ENCODE measurements around the gene SUPT7L. TPM values are rescaled to one million over a fixed set of nuclear protein-coding genes. Genes with fewer than 3 reads are reported as not detected.

The SUPT7L gene
- total and polyA plus RNA-seq, 2 of the 13 experiments (the other 11 are each of a cell fraction or from before 2014, with no cell fraction given), result 32.9 to 77.5 TPM

- peaks cover 42 to 82% of the 10 kb centered on the region in 2 experiments for H3K36me3 ChIP-seq (replicated peaks in 1 of 2; ENCODE audit: control insufficient read depth in 1 of 2, insufficient read depth in 2 of 2, low read length in 2 of 2)
- intact Hi-C loops (cut with micrococcal nuclease; ENCODE audit: unreplicated experiment), result no loop called here
Observed at GRCh38 chr2:27636766-27637165, 26.6 kb downstream of the SUPT7L start.

More at GRCh38 chr2:27636766-27637165, 26.6 kb downstream of the SUPT7L start:
- FAIRE-seq (no peak), ATAC-seq (no peak), DNase-seq (ENCODE audit: low spot score) (no peak)
- H3K27ac ChIP-seq (ENCODE audit: extremely low read length, insufficient read depth, low read length), result no peak overlapping the region
- no peak overlapping the region for H3K9ac ChIP-seq (ENCODE audit: insufficient read depth, low read depth, low read length)
- no peaks in the 10 kb centered on the region for H3K79me2 ChIP-seq (ENCODE audit: insufficient read depth, low read length)
- no peak for TF ChIP-seq DNMT1 (CRISPR knock-in tag; IDR thresholded peaks at IDR 0.05)
- TF ChIP-seq ZSCAN22 (CRISPR knock-in tag; IDR thresholded peaks at IDR 0.05), result no peak
- no peak for TF ChIP-seq MTF2 (CRISPR knock-in tag; IDR thresholded peaks at IDR 0.05; ENCODE audit: borderline replicate concordance)
- TF ChIP-seq NR2C2 (CRISPR knock-in tag; IDR thresholded peaks at IDR 0.05; ENCODE audit: borderline replicate concordance), result no peak
- no peak for TF ChIP-seq HOMEZ (CRISPR knock-in tag; IDR thresholded peaks at IDR 0.05; ENCODE audit: low read depth)
- TF ChIP-seq, protein P1, sequence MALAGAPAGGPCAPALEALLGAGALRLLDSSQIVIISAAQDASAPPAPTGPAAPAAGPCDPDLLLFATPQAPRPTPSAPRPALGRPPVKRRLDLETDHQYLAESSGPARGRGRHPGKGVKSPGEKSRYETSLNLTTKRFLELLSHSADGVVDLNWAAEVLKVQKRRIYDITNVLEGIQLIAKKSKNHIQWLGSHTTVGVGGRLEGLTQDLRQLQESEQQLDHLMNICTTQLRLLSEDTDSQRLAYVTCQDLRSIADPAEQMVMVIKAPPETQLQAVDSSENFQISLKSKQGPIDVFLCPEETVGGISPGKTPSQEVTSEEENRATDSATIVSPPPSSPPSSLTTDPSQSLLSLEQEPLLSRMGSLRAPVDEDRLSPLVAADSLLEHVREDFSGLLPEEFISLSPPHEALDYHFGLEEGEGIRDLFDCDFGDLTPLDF (CRISPR knock-in tag; IDR thresholded peaks at IDR 0.05), result no peak
- TF ChIP-seq ZNF552 (CRISPR knock-in tag; IDR thresholded peaks at IDR 0.05; ENCODE audit: borderline replicate concordance), result no peak
- no peak for TF ChIP-seq SMAD3 (CRISPR knock-in tag; IDR thresholded peaks at IDR 0.05)
- TF ChIP-seq BORCS8-MEF2B (CRISPR knock-in tag; IDR thresholded peaks at IDR 0.05), result no peak
- TF ChIP-seq CHD4 (IDR thresholded peaks at IDR 0.05; ENCODE audit: borderline replicate concordance, low read length), result no peak
- TF ChIP-seq GMEB1 (CRISPR knock-in tag; IDR thresholded peaks at IDR 0.05; ENCODE audit: borderline replicate concordance), result no peak
- TF ChIP-seq, protein P2, sequence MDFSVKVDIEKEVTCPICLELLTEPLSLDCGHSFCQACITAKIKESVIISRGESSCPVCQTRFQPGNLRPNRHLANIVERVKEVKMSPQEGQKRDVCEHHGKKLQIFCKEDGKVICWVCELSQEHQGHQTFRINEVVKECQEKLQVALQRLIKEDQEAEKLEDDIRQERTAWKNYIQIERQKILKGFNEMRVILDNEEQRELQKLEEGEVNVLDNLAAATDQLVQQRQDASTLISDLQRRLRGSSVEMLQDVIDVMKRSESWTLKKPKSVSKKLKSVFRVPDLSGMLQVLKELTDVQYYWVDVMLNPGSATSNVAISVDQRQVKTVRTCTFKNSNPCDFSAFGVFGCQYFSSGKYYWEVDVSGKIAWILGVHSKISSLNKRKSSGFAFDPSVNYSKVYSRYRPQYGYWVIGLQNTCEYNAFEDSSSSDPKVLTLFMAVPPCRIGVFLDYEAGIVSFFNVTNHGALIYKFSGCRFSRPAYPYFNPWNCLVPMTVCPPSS (IDR thresholded peaks at IDR 0.05), result no peak
- no peak for TF ChIP-seq GTF3A (CRISPR knock-in tag; conservative IDR thresholded peaks at IDR 0.05)
- TF ChIP-seq ZNF660 (CRISPR knock-in tag; IDR thresholded peaks at IDR 0.05; ENCODE audit: borderline replicate concordance, low read depth), result no peak
- no peak for TF ChIP-seq ZNF138 (CRISPR knock-in tag; IDR thresholded peaks at IDR 0.05; ENCODE audit: low read depth)
- TF ChIP-seq GLMP (CRISPR knock-in tag; IDR thresholded peaks at IDR 0.05; ENCODE audit: borderline replicate concordance), result no peak
- no peak for TF ChIP-seq ZNF34 (CRISPR knock-in tag; IDR thresholded peaks at IDR 0.05; ENCODE audit: borderline replicate concordance)
- TF ChIP-seq ZBTB8A (CRISPR knock-in tag; IDR thresholded peaks at IDR 0.05; ENCODE audit: borderline replicate concordance, low read depth), result no peak
- TF ChIP-seq IRF2 (CRISPR knock-in tag; IDR thresholded peaks at IDR 0.05), result no peak
- in situ Hi-C loops (cut with HindIII; ENCODE audit: extremely low pct_ligation_motif_present, low pct_unique_long_range_greater_than_20kb), result no loop called here
- WGBS (ENCODE audit: low lambda C conversion rate), result 97% methylated on average over 5 of the region's 5 CpGs
- BruUV-seq (replicated peaks), result no TSS peak
- POLR2A ChIA-PET, result no interaction called here
- no peaks in the 10 kb centered on the region for H3K27me3 ChIP-seq (ENCODE audit: control insufficient read depth in 1 of 2, insufficient read depth in 2 of 2, low read length in 2 of 2)
- H3K4me3 ChIP-seq (replicated peaks in 1 of 3; ENCODE audit: insufficient read depth in 1 of 3, low read depth in 2 of 3, low read length in 3 of 3), result no peak overlapping the region
- H3K4me2 ChIP-seq (ENCODE audit: low read depth, low read length), result no peak overlapping the region
- no peak overlapping the region for H2AFZ ChIP-seq (ENCODE audit: low read length)
- H4K20me1 ChIP-seq (ENCODE audit: insufficient read depth, low read length), result no peaks in the 10 kb centered on the region
- H3K9me3 ChIP-seq (ENCODE audit: low read length), result no peaks in the 10 kb centered on the region
- H3K4me1 ChIP-seq (ENCODE audit: insufficient read depth, low read length), result no peaks in the 10 kb centered on the region
- CTCF ChIA-PET (ENCODE audit: low intra/inter-chr PET ratio, low total read pairs), result no interaction called here
